Motor neuron (in vitro differentiated cells): Measurements from ENCODE around the gene ISG20. TPM values are rescaled to one million over a fixed set of nuclear protein-coding genes. Genes with fewer than 3 reads are reported as not detected.

Source experiments
- ATAC-seq, 8 experiments: fragments of 200-7000 bp; cut with Tn5 transposase; replicated peaks in 6 of 8; 2 replicates each; pipeline ENCODE4 v1.8.0; 2021; ENCODE audit warnings: mild to moderate bottlenecking in 8 of 8, moderate library complexity in 8 of 8
- H3K27ac ChIP-seq, 2 donors: fragments of 250-450 bp; sonication (Bioruptor Pico); 2 replicates each; pipeline ENCODE4 v1.9.0; 2021; ENCODE audit warnings: antibody characterized with exemption in 2 of 2, mild to moderate bottlenecking in 2 of 2, moderate library complexity in 1 of 2
- H3K4me1 ChIP-seq, 2 donors: fragments of 250-450 bp; sonication (Bioruptor Pico); replicated peaks in 1 of 2; 2 replicates each; pipeline ENCODE4 v1.6.1; 2021; ENCODE audit warnings: antibody characterized with exemption in 2 of 2, mild to moderate bottlenecking in 2 of 2, moderate library complexity in 1 of 2
- H3K4me3 ChIP-seq, 5 donors: fragments of 250-450 bp; sonication (Bioruptor Pico); 2 replicates each; pipeline ENCODE4 v1.9.0; 2021; ENCODE audit warnings: antibody characterized with exemption in 5 of 5, mild to moderate bottlenecking in 5 of 5, moderate library complexity in 4 of 5
- WGBS, 10 experiments: fragments of 450-650 bp; shearing (Covaris generic); methylation state at CpG; one replicate each; pipeline ENCODE4 v1.0.0; 2022; 5-methylcytosine and 5-hydroxymethylcytosine counted together
- in situ Hi-C, 9 experiments: fragments of 400-800 bp; cut with MboI; loops; one replicate each; pipeline ENCODE4 v1.15.0; 2021; ENCODE audit warnings: low sequenced_read_pairs in 9 of 9, low pct_unique_long_range_greater_than_20kb in 2 of 9; ENCODE audit not compliant: unreplicated experiment in 9 of 9
- total RNA-seq, 8 experiments: library from RNA; unstranded; fragments of 300-600 nt; gene quantifications; 2 replicates each; pipeline versions ENCODE4 v1.2.3 to v1.2.4, GENCODE V29; 2022

The ISG20 gene
- total RNA-seq: 10 to 100 TPM in 2 of 8 experiments, 1 to 10 TPM in 3, under 1 TPM in 3; 0.69 to 12.9 (median 2.5) TPM

DNA sequence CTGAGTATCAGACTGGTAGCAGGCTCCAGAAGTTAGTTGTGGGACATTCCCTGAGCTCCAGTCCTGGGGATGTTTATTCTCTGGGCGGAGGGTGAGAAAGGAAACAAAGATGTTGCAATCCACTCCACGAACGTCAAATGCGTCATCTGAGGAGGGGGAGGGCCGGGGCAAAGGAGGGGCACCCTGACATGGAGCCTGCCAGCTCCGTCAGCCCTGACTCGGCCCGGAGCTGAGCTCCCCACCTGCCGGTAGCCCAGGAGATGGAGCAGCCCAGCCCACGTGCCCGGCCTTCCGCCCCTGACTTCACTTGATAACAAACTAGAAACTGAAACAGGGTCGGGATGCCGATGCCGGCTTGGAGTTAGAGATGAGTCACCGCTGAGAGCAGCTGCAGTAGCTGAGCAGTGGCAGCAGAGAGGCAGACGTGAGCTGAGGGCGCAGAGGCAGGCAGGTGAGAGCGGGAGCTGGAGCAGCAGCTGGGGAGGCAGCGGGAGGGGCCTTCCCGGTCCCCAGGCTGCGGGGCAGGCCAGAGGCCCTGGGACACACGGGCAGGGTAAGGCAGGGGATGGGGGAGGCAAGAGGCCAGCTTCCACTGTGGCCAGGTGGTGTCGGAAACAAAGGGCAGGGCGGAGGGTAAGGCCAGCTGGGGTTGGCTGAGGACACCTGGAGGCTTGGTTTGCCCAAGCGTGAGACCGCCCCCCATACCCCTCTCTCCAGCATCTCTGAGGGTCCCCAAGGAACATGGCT, at the start of gene ISG20:
TSS of gene ISG20 (plus strand) at position 391 of the 747 bp plus-strand sequence. CDS start at position 742, 351 bp downstream.
- H3K27ac ChIP-seq: peak within 1 kb of the TSS; percentile 23 to 34
- in situ Hi-C loops: no loop called here
- H3K4me3 ChIP-seq: no peak within 1 kb of the TSS
- WGBS, 10 experiments: 0 to 76% (median 9%) methylated on average over 1 to 7 of the region's 27 CpGs; no CpG with 5 or more reads in 5 of the 10 experiments
- peaks cover 12 to 13% of the 10 kb centered on the region in 2 donors for H3K4me1 ChIP-seq
- ATAC-seq: peak; percentile 84 to 98 (median 98)

- Histone ChIP-seq H3K4me1 (peaks cover 19 to 20% of the 10 kb centered on the region in 2 donors), H3K27ac (no peak overlapping the region), H3K4me3 (no peak overlapping the region)
- 18 to 80% (median 61%) methylated on average over 1 to 6 of the region's 6 CpGs for WGBS, 10 experiments
- ATAC-seq: peak in 1 of 8 experiments; percentile 54
- in situ Hi-C loops: no loop called here
These were observed 48.1 kb upstream of the ISG20 start for GRCh38 chr15:88590759-88591158.

- H3K4me3 ChIP-seq: no peak overlapping the region
- ATAC-seq: no peak
- no peak overlapping the region for H3K27ac ChIP-seq
- in situ Hi-C loops: no loop called here
- H3K4me1 ChIP-seq: peaks cover 13 to 14% of the 10 kb centered on the region in 2 donors
These were observed 47.4 kb upstream of the ISG20 start for GRCh38 chr15:88591384-88591783.

- WGBS, 10 experiments: 0 to 8% (median 3%) methylated on average over 4 to 8 of the region's 14 CpGs; no CpG with 5 or more reads in 7 of the 10 experiments
- H3K4me1 ChIP-seq: peaks cover 9 to 28% of the 10 kb centered on the region in 2 donors
- peak in 5 of 8 experiments; percentile 38 to 50 (median 46) for ATAC-seq
- peak overlapping the region; percentile 42 to 57 for H3K27ac ChIP-seq
- in situ Hi-C loops: loop anchor here in 3 of 9 experiments (25.0 kb wide), 1 partner anchor 117 kb away; no protein-coding TSS in a partner anchor
- H3K4me3 ChIP-seq: peak overlapping the region; percentile 50 to 67 (median 57)
These were observed 34.9 kb upstream of the ISG20 start for GRCh38 chr15:88603885-88604284.

DNA sequence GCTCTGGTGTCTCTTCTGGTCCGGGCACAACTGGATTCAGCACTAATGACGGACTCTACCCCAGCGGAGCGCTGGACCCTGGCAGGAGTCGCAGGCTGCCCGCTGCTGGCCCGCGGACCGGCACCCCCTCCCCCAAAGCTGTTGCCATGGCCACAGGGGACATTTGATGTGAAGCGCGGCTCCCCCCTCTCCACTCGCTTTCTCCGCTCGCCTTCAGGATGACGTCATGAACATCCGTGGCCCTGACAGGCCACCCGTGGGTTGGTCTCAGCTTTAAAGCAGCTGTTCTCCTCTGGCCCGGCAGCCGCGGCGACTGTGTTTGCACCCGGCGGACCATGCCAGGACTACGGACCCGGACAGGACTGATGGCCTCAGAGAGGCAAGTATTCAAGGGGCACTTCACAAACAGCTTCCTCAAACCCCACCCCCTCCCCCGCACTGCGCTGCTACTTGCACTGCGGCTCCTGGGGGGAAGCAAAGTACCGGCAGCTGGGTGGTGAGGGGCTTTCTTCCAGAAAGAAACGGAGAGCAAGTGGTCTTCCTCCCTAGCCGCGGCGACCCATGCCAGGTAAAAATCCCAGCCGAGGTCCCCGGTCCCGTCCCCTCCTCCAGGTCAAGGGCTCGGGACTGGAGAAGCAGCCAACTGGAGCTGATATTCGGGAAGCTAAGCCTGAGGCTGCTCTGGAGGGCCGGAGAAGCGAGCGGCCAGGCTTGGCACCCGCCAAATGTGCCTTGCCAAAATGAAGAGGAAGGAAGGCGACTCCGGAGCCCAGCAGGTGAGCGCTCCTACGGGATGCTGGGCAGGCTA, 34.2 kb upstream of the ISG20 start:
- peak; percentile 4 to 83 (median 78) for ATAC-seq
- 0 to 1% (median 0%) methylated on average over 1 to 17 of the region's 46 CpGs; no CpG with 5 or more reads in 6 of the 10 experiments for WGBS, 10 experiments
- peak overlapping the region; percentile 42 to 57 for H3K27ac ChIP-seq
- in situ Hi-C loops: loop anchor here in 3 of 9 experiments (25.0 kb wide), 1 partner anchor 117 kb away; no protein-coding TSS in a partner anchor
- H3K4me3 ChIP-seq: peak overlapping the region; percentile 50 to 67 (median 57)
- peaks cover 10 to 33% of the 10 kb centered on the region in 2 donors for H3K4me1 ChIP-seq

GRCh38 chr15:88605189-88606069, 33.4 kb upstream of the ISG20 start:
- H3K27ac ChIP-seq: peak overlapping the region; percentile 42 to 57
- in situ Hi-C loops: loop anchor here in 3 of 9 experiments (25.0 kb wide), 1 partner anchor 118 kb away; no protein-coding TSS in a partner anchor
- WGBS, 10 experiments: 0 to 13% (median 3%) methylated on average over 1 to 12 of the region's 58 CpGs; no CpG with 5 or more reads in 6 of the 10 experiments
- H3K4me3 ChIP-seq: peak overlapping the region; percentile 50 to 67 (median 57)
- ATAC-seq: peak; percentile 12 to 71 (median 30)
- peaks cover 18 to 41% of the 10 kb centered on the region in 2 donors for H3K4me1 ChIP-seq

DNA sequence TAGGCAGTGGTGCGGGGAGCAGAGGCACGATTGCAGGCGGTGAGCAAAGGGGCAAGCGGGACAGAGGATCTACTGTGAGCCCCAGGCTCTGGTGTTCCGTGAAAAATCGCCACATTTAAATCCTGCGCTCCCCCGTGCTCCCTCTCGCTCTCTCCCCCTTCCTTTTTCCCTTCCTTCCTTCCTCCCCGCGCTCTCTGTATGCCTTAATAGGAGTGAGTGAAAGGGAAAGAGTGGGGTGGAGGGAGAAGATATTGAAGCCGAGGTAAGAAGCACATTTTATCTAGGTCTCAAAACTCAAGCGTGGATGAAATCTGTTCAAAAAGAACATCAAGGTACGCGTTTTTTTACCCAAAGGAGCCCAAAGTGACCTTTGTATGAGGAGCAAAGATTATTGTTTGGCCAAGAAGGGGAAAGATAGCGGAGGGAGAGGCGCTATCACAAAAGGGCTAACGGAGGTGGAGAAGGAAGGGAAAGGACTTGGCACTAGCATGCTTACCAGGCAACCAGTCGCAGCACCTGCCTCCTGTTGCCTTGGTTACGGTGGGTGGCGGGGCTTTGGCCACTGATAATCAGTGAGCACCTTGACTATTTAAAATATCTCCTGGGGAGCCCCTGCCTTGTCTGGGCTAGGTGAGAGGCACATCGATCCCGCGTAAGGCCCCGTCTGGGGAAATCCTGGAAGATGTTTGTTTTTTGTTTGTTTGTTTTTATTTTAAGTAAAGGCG, 32.6 kb upstream of the ISG20 start:
- 9 to 41% (median 25%) methylated on average over 4 to 16 of the region's 26 CpGs for WGBS, 10 experiments
- ATAC-seq: no peak
- in situ Hi-C loops: loop anchor here in 3 of 9 experiments (25.0 kb wide), 1 partner anchor 119 kb away; no protein-coding TSS in a partner anchor
- peaks cover 26 to 49% of the 10 kb centered on the region in 2 donors for H3K4me1 ChIP-seq
- H3K4me3 ChIP-seq: peak overlapping the region; percentile 50 to 67 (median 57)
- no peak overlapping the region for H3K27ac ChIP-seq

DNA sequence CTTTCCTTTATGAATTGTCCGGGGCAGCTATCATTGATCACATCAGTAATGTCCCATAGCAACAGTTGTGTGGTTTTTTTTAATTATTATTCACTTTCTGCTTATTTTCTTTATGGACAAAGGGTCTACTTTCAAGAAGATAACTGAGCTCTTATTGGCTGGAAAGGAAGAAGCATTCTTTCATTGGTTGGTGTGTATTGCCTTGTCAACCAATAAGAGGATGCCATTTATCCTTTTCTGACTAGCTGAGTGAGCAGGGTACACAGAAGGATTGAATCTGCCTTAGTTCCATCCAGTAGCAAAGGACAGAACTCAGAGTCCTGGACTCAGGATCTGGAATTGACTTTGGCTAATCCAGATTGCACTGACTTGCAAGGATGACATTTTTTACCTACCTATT, 30.9 kb upstream of the ISG20 start:
- ATAC-seq: peak in 3 of 8 experiments; percentile 12 to 26 (median 18)
- in situ Hi-C loops: loop anchor here in 3 of 9 experiments (25.0 kb wide), 1 partner anchor 121 kb away; no protein-coding TSS in a partner anchor

DNA sequence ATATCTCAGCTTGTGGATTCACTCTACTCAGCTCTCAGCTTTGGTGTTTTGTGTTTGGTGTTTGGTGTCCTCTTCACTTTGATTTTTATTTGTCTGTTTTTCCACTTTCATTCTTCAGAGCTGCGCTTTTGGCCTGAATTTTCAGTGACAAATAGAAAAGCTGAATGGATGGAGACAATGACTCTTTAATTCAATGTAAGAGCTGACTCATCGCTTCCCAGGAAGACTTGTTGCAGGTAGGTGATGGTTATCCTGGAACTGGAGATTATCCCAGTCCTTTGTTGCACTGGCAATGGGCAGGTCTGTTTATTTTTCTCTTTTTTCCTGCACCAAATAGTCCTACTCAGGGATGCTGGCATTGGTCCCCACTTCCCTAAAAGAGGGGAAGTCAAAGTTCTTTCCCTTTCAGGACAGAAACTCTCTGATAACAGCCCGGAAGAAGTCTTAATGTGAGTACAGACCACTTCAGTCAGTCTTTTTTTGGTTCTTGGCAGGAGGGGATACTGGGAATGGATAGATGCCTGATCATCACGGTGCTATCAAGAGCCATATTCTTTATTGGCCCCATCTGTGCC, 30.1 kb upstream of the ISG20 start:
- ATAC-seq: no peak
- WGBS, 10 experiments: 0 to 80% (median 38%) methylated on average over 1 to 3 of the region's 4 CpGs; no CpG with 5 or more reads in 1 of the 10 experiments
- Histone ChIP-seq H3K4me3 (peak overlapping the region; percentile 10 to 25 (median 12)), H3K27ac (peak overlapping the region; percentile 55 to 60), H3K4me1 (peaks cover 40 to 55% of the 10 kb centered on the region in 2 donors)
- in situ Hi-C loops: loop anchor here in 3 of 9 experiments (25.0 kb wide), 1 partner anchor 121 kb away; no protein-coding TSS in a partner anchor

More for the DNA sequence above, 30.9 kb upstream of the ISG20 start:
- H3K4me3 ChIP-seq: peak overlapping the region; percentile 10 to 50 (median 16)
- peak overlapping the region; percentile 55 to 60 for H3K27ac ChIP-seq
- H3K4me1 ChIP-seq: peaks cover 42 to 60% of the 10 kb centered on the region in 2 donors
- WGBS, 10 experiments: 0 to 22% (median 20%) methylated on average over 1 of the region's 1 CpG; no CpG with 5 or more reads in 4 of the 10 experiments

DNA sequence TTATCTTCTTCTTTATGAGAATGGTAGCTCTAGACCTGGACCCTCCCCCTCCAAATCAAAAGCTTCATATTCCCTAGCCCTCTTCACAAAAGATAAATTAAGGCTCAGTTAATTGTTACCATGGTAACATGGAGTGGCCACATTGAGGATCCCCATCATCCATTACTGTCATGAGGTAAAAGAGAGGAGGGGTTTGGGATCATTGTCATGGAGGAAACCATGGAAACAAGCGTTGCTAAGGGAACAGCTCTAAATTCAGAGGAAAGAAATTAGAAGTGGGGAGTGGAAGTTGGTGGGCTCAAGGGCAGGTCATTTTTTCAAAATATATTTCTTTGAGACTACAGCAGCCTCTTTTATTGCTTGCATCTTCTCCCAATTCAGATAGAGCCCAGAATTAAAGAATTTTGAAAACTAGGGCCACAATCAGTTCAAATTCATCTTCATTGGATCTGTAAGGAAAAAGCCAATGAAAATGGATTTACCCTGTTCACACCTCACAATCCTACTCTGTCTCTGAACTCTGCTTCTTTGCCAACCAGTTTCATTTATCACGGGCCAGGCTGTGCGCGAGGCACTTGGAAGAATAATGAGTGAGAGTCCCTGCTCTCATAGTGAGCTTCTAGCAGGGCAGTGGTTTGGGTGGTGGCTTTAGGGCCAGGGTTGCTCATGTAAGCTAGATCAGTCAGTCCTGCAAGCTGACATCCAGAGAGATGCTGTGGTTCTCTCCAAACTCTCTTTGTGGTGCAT, 29.3 kb upstream of the ISG20 start:
- WGBS, 10 experiments: 0 to 78% (median 0%) methylated on average over 1 to 4 of the region's 4 CpGs; no CpG with 5 or more reads in 3 of the 10 experiments
- peak overlapping the region; percentile 55 to 67 for H3K27ac ChIP-seq
- in situ Hi-C loops: loop anchor here in 8 of 9 experiments (10.0 to 25.0 kb wide), 4 partner anchors 115 to 135 kb away; no protein-coding TSS in a partner anchor
- H3K4me3 ChIP-seq: peak overlapping the region; percentile 10 to 25 (median 12)
- peak in 5 of 8 experiments; percentile 26 to 55 (median 47) for ATAC-seq
- peaks cover 43 to 54% of the 10 kb centered on the region in 2 donors for H3K4me1 ChIP-seq
